ENCODE results near the gene CNOT6.

CNOT6 gene

GRCh38 chr5:180624587-180624986 is 130.4 kb downstream of the CNOT6 start:
- no peak for DNase-seq

- no peak for DNase-seq
These were observed 131.1 kb downstream of the CNOT6 start for GRCh38 chr5:180625125-180625790.

GRCh38 chr5:180625791-180626660 is 131.8 kb downstream of the CNOT6 start:
- no peak for DNase-seq

GRCh38 chr5:180626661-180627385 is 132.6 kb downstream of the CNOT6 start:
- DNase-seq = no peak

GRCh38 chr5:180627386-180628120 is 133.4 kb downstream of the CNOT6 start:
- no peak for DNase-seq

Measured in CD4-positive, alpha-beta T cell treated with Interleukin-4 for 4 hours (primary cell).